HG03520 (cell line): ENCODE data around the gene DEDD.

Source experiments
- ATAC-seq: cut with Tn5 transposase; IDR thresholded peaks from one replicate; pipeline ENCODE4 v1.9.1; 2021; ENCODE audit warnings: mild to moderate bottlenecking, moderate library complexity; ENCODE audit not compliant: unreplicated experiment

DEDD gene

DNA sequence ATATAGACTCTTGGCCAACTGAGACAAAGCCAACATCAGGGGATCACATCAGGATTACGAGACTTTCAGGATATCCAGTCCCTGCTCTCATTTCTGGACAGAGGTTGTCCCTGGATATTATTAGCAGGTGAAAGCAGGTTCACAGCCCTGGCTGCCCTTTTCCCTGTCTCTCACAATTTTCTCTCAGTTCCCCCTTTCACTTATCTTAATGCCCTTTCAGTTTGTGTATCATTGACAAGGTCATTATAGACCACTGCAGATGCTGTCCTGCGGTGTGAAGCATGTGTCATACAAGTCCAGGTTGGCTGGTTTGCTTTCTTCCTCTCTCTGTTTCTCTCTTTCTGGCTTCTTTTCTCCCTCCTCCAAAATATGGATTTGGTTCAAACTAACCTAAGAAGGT is 36.5 kb downstream of the DEDD start:
- ATAC-seq = no peak

DNA sequence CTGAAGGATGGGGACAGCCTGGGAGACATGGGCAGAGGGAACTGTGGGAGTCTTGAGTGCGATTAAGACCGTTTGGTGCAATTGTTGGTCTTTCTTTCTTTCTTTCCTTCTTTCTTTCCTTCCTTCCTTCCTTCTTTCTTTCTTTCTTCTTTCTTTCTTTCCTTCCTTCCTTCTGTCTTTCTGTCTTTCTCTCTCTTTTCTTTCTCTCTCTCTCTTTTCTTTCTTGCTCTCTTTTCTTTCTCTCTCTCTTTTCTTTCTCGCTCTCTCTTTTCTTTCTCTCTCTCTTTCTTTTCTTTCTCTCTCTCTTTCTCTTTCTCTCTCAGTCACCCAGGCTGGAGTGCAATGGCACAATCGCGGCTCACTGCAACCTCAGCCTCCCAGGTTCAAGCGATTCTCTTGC is 37.2 kb downstream of the DEDD start:
- no peak for ATAC-seq

GRCh38 chr1:161094481-161094880 is 38.0 kb downstream of the DEDD start:
- ATAC-seq = no peak

DNA sequence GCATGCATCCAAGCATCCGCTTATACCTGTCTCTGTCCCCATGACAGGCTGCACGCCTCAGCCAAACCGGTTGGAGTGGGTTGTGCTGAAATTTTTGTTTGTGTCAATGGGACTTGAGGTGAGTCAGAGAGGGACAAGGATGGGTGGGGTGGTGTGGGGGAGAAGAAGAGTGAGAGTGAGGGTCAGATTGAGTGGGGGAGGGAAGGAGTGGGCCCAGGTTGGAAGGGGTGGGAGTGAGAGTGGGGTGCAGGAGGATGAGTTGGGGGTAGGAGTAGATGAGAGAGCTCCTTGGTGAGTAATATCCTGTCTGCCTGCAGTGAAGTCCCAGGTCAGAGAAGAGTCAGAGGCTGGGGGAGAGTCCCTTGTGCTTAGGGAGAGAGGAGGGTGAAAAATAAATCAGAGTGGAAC is 39.8 kb downstream of the DEDD start:
- ATAC-seq = no peak

DNA sequence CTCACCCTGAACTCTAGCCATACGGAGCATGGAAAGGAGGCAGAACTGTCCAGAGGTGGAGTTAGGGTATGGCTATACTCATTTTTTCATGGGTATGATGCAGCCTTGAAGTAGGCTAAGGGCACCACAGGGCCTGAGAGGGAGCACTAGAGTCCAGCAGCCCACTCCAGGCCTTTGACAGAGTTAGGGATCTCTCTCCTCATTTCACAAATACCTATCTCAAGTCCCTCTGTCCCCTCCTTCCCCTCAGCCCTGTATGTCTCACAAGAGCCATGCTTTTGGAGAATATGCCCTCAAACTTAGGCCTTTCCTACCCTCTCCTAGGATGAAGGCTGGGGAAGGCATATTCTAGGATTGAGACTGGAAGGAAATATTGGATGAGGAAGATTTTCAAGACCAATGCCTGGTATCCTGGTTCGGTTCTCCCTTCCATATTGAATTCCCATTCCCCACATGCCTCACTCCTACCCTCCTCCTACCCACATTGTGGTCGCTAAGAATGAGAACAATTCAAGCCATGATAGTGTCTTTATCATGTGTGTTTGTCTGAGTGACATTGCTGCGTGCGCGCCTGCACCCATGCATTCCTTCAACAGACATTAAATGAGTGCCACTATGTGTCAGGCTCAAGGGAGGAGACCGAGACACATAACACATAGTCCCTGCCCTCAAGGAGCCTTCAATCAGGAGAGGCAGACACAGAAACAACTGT is 40.5 kb downstream of the DEDD start:
- no peak for ATAC-seq

DNA sequence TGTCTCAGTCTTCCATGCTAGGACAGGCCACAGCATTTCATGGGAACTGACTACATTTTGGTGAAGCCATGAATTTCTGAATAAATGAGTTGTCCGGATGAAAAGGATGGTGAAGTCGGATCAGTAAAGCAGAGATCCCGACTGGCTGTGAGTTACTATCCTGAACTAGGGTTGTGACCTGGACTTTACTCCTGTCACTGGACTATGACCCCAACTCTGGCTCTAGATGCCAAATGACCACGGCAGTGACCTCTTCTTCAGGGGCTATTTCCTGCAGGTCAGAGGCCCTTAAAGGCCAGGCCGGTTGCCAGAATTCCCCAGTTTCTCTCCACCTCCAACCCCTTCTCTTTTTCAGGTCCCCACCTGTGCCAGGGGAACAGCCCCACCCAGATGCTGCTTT is 41.4 kb downstream of the DEDD start:
- ATAC-seq = no peak

DNA sequence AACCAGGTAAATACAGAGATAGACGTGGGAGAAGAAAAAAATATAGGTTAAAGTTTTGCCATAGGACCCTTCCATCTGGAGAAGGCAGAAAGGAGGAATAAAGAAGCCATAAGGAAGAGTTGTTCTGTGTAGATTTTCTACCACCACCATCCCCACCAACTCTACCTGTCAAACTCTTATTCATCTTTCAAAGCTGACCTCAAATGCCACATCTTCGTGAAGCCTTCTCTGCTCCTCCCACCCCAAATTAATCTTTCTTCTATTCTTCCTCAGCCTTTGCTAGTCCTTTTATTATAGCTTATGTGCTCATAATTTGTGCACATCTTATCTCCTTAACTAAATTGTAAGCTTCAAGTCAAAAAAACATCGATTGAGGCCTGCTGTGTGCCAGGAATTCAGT is 41.9 kb downstream of the DEDD start:
- no peak for ATAC-seq

DNA sequence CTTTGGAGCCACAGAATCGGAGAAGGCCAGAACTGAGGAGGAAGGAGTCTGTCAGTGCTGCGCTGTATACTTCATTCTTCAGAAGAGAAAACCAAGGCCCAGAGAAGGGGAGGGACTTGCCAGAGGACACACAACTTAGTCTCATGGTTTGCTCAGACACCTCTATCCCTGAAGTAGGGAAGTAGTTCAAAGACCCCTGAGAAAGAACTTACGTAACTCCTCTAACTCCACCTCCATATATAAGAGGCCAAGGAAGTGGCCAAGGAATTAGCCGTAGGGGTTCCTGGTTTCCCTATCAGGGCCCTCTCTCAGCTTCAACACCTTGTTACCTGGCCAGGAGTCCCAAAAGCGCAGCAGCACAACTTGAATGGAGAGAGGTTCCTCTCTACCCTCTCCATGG is 42.5 kb downstream of the DEDD start:
- ATAC-seq = no peak

- ATAC-seq = no peak
These were observed 43.1 kb downstream of the DEDD start, which contains the start of gene NECTIN4 for GRCh38 chr1:161089251-161089924. NECTIN4 (minus strand) TSS chr1:161089558; CDS start chr1:161089296, 262 bp downstream.

DNA sequence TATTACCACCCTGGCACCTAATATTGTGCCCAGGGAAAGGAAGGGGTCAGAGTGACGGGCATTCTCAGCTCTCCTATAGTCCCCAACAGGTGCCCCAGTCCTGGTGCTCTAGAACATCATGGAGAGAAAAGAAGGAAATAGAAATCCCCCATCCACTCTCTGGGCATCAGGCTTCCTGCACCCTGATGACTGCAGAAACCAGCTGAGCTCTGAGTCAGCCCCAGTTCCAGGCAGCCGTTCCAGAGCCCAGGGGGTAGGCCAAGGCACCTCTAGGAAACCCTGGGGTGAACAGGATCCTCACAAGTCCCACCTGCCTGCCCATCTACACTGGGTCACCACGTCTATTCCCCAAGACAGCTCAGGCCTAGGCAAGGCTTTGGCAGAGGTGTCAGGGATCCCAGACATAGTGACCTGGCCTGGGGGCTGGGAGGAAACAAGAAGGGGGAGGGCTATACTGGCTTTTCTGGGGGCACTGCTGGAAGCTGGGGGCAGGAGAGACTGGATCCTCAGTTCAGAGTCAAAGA is 43.8 kb downstream of the DEDD start:
- ATAC-seq = no peak

GRCh38 chr1:161086457-161086856 is 46.0 kb downstream of the DEDD start:
- no peak for ATAC-seq

DNA sequence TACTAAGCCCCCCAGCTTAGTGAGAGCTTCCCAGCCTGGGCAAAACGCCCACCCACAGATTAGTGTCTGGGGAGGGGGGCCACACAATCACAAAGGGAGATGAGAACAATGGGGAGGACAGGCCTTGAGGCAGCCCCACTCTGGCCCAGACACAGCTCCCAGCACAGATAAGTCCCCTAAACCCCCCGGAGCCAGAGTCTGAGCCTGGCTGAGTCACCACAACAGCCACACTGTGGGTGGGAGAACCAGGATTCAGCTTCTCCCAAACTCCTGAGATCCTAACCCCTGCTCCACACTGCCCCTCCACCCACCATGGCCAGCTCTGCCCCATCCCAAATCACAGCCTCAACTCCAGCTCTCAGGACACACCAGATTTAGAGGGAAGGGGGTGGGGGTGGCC is 47.3 kb downstream of the DEDD start:
- no peak for ATAC-seq

- ATAC-seq = no peak
These were observed 47.9 kb downstream of the DEDD start for GRCh38 chr1:161084597-161084988.

GRCh38 chr1:161083748-161084596 is 48.5 kb downstream of the DEDD start:
- ATAC-seq = no peak

- ATAC-seq = no peak
These were observed 49.3 kb downstream of the DEDD start for GRCh38 chr1:161082996-161083747.

GRCh38 chr1:161082483-161082882 is 50.0 kb downstream of the DEDD start:
- no peak for ATAC-seq

DNA sequence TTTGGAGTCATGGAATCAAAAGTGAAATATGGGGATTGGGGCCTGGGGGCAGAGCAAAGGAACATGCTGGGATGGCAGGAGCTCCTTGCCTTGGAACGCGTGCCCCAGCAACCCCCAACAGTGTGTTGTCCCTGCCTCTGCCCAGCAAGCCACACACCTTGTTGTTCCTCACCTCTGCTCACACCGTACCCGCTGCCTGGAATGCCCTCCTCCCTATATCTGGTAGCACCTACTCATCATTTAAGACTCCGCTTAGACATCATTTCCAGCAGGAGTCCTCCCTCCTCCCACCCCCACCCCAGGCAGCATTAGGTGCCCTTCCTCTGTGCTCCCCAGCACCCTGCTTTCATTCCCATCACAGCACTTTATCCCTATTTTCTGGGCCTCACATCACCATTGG is 50.9 kb downstream of the DEDD start:
- no peak for ATAC-seq

DNA sequence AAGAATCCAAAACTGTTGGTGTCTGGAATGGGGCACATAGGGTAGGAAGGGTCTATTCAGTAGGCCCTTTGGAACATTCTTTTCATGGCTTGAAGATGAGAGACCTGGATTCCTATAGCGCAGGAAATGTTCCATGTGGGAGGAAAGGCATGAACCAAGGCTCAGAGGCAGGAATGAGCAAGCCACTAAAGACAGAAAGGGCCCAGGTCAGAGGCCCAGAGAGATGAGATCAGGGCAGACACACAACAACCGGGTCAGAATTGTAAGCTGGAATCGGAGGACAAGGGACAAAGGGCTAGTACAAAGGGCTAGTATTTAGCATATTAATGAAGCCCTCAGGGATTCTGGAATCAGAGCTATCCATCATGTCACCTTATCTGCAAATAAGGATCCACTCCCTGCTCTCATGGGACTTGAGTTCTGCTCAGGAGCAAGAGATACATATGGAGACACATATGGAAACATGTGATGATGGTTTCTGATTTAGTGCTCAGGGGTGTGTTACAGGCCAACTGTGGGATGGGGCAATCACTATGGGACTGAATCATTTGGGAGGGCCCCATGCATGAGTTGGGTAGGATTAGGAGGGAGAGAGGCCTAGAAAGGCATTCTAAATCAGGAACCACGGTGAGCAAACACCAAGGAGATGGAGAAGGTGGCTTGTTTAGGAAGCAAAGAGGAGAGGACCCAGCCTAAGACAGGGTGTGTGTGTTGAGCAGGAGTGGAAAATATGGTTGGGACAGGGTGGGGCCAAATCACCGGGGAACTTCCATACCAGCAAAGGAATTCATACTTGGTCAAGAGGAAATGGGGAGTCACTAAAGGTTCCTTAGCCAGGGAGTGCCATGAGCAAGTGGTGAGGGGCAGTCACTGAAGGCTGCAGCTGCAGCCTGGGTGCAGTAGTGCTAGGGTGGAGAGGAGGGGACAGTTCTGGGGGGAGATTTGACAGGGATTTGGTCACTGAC is 51.7 kb downstream of the DEDD start:
- ATAC-seq = no peak

DNA sequence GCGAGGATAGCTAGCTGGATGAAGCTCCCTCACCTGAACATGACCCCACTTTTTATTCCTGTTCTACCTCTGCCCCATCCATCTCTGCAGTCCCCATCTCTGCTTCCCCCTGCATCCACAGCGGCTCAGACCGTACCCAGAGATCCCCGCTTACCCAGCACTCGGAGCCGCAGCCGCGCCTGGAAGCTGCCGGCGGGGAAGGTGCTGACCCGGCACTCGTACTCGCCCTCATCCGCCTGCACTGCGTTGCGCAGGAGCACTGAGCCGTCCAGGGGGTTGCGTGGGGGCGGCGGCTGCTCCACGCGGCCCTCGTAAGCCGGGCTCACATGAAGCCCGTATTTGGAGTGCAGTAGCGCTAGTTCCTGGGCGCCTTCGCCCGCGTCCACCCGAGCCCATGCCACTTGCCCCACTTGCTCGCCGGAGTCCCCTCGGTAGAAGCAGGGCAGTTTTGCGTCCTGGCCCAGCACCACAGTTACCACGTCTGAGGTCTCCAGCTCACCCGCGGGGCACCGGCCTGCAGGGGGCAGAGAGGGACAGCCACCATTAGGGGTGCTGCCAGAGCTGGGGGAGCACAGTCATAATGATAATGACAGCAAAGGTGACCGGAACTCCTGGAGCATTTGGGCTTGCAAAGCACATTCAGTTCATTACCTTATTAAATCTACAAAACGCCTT is 52.9 kb downstream of the DEDD start:
- no peak for ATAC-seq
